CD4-positive, alpha-beta T cell treated with Interleukin-4 for 1 hour (primary cell): Measurements from ENCODE around the gene TAAR8.
"Not testable (repeated sequence)": the region's sequence is repeated elsewhere in the genome, so short reads cannot be mapped to it uniquely, and the experiment has no call there.

Source experiments
- DNase-seq, 2 donors: peaks; one replicate each; pipeline ENCODE4 v3.0.0-alpha.2; 2020 to 2022

TAAR8 gene

GRCh38 chr6:132552372-132552771, at the start of gene TAAR8:
Gene TAAR8, plus strand, starts transcription at chr6:132552672. Its CDS starts 21 bp downstream, at chr6:132552693.
- DNase-seq: no peak

- no peak for DNase-seq
Measured at GRCh38 chr6:132504757-132505156, 47.7 kb upstream of the TAAR8 start.

GRCh38 chr6:132505158-132505557, 47.3 kb upstream of the TAAR8 start:
- DNase-seq: no peak

GRCh38 chr6:132506461-132506860, 46.0 kb upstream of the TAAR8 start:
- no peak for DNase-seq

- DNase-seq: no peak
Measured at GRCh38 chr6:132506869-132507808, 45.3 kb upstream of the TAAR8 start.

- DNase-seq: no peak
Measured at GRCh38 chr6:132511210-132511830, 41.2 kb upstream of the TAAR8 start.

- no peak for DNase-seq
Measured at GRCh38 chr6:132511831-132512220, 40.6 kb upstream of the TAAR8 start.

- no peak for DNase-seq
Measured at GRCh38 chr6:132512342-132512637, 40.2 kb upstream of the TAAR8 start.

- peak; percentile 89 to 90 for DNase-seq
Measured at GRCh38 chr6:132512638-132513632, 39.5 kb upstream of the TAAR8 start, which contains the start of gene STX7. Gene STX7, minus strand, starts transcription at chr6:132513116. Its CDS starts 9,586 bp downstream, at chr6:132503530.

- no peak for DNase-seq
Measured at GRCh38 chr6:132513831-132514545, 38.5 kb upstream of the TAAR8 start.

GRCh38 chr6:132515386-132515785, 37.1 kb upstream of the TAAR8 start:
- no peak for DNase-seq

- DNase-seq: no peak
Measured at GRCh38 chr6:132520953-132521352, 31.5 kb upstream of the TAAR8 start.

GRCh38 chr6:132524646-132525045, 27.8 kb upstream of the TAAR8 start:
- no peak for DNase-seq

- DNase-seq: no peak
Measured at GRCh38 chr6:132525866-132526265, 26.6 kb upstream of the TAAR8 start.

- no peak for DNase-seq
Measured at GRCh38 chr6:132526461-132526860, 26.0 kb upstream of the TAAR8 start.

GRCh38 chr6:132527791-132528190, 24.7 kb upstream of the TAAR8 start:
- no peak for DNase-seq

- peak; percentile 61 to 70 for DNase-seq
Measured at GRCh38 chr6:132530293-132530974, 22.0 kb upstream of the TAAR8 start.

GRCh38 chr6:132534546-132534945, 17.9 kb upstream of the TAAR8 start:
- DNase-seq: not testable (repeated sequence)

- no peak for DNase-seq
Measured at GRCh38 chr6:132537145-132537544, 15.3 kb upstream of the TAAR8 start.

- no peak for DNase-seq
Measured at GRCh38 chr6:132537977-132538376, 14.5 kb upstream of the TAAR8 start, which contains the start of gene TAAR9. Gene TAAR9, plus strand, starts transcription at chr6:132538277. Its CDS starts 13 bp downstream, at chr6:132538290.

GRCh38 chr6:132544826-132545225, 7.6 kb upstream of the TAAR8 start:
- no peak for DNase-seq
